KMS-11 (cell line): ENCODE data around the gene SNX10.

Experiments used
- H2AFZ ChIP-seq: fragments of 200-600 bp; sonication (generic); 2 replicates; pipeline ENCODE4 v1.6.1; 2016; ENCODE audit warnings: antibody characterized with exemption, mixed run types, low read depth
- H3K27ac ChIP-seq: fragments of 200-600 bp; sonication (generic); 2 replicates; pipeline ENCODE4 v1.6.1; 2016; ENCODE audit warnings: mild to moderate bottlenecking, mixed run types
- H3K27me3 ChIP-seq: fragments of 200-600 bp; sonication (generic); 2 replicates; pipeline ENCODE4 v1.6.1; 2017; ENCODE audit warnings: mild to moderate bottlenecking, low read depth, mixed run types, moderate library complexity; ENCODE audit not compliant: insufficient read depth
- H3K36me3 ChIP-seq: fragments of 200-600 bp; sonication (generic); 2 replicates; pipeline ENCODE4 v1.6.1; 2017; ENCODE audit warnings: mild to moderate bottlenecking, mixed run types; ENCODE audit not compliant: insufficient read depth
- H3K4me1 ChIP-seq: fragments of 200-600 bp; sonication (generic); 2 replicates; pipeline ENCODE4 v1.6.1; 2016; ENCODE audit warnings: mild to moderate bottlenecking, low read depth, mixed run types; ENCODE audit not compliant: poor library complexity, severe bottlenecking
- H3K4me2 ChIP-seq: fragments of 200-600 bp; sonication (generic); 2 replicates; pipeline ENCODE4 v1.7.0; 2016; ENCODE audit warnings: mild to moderate bottlenecking, mixed run types
- H3K4me3 ChIP-seq: fragments of 200-600 bp; sonication (generic); IDR thresholded peaks from 2 replicates; pipeline ENCODE4 v1.6.1; 2017; ENCODE audit warnings: low read depth, low read length, mixed read lengths; ENCODE audit not compliant: insufficient read depth
- H3K79me2 ChIP-seq: fragments of 200-600 bp; sonication (generic); 2 replicates; pipeline ENCODE4 v1.6.1; 2016; ENCODE audit warnings: low read depth, mixed run types; ENCODE audit not compliant: insufficient read depth
- H3K9ac ChIP-seq: fragments of 200-600 bp; sonication (generic); 2 replicates; pipeline ENCODE4 v1.6.1; 2016; ENCODE audit warnings: mild to moderate bottlenecking, mixed run types
- H4K20me1 ChIP-seq: fragments of 200-600 bp; sonication (generic); 2 replicates; pipeline ENCODE4 v1.6.1; 2016; ENCODE audit warnings: mild to moderate bottlenecking, mixed run types; ENCODE audit not compliant: insufficient read depth
- CTCF ChIP-seq: fragments of 200-600 bp; sonication (generic); conservative IDR thresholded peaks from 2 replicates; pipeline ENCODE4 v1.6.1; 2017; ENCODE audit warnings: low read depth, mild to moderate bottlenecking, antibody characterized with exemption, low read length, moderate library complexity, mixed read lengths

SNX10 gene

GRCh38 chr7:26317211-26317610, 25.5 kb downstream of the SNX10 start:
- Histone ChIP-seq H3K4me1 (peaks cover 16% of the 10 kb centered on the region), H3K79me2 (no peaks in the 10 kb centered on the region), H4K20me1 (no peaks in the 10 kb centered on the region), H3K36me3 (no peaks in the 10 kb centered on the region), H3K4me2 (no peak overlapping the region), H3K27ac (no peak overlapping the region), H3K4me3 (no peak overlapping the region), H3K9ac (no peak overlapping the region), H2AFZ (no peak overlapping the region), H3K27me3 (no peaks in the 10 kb centered on the region)
- TF ChIP-seq CTCF: no peak

GRCh38 chr7:26318921-26319320, 27.3 kb downstream of the SNX10 start:
- H3K36me3 ChIP-seq: no peaks in the 10 kb centered on the region
- no peak overlapping the region for H3K4me2 ChIP-seq
- H4K20me1 ChIP-seq: no peaks in the 10 kb centered on the region
- H3K4me3 ChIP-seq: no peak overlapping the region
- peaks cover 11% of the 10 kb centered on the region for H3K4me1 ChIP-seq
- no peak for TF ChIP-seq CTCF
- H3K27me3 ChIP-seq: no peaks in the 10 kb centered on the region
- no peaks in the 10 kb centered on the region for H3K79me2 ChIP-seq
- no peak overlapping the region for H3K27ac ChIP-seq
- H2AFZ ChIP-seq: no peak overlapping the region
- H3K9ac ChIP-seq: no peak overlapping the region

DNA sequence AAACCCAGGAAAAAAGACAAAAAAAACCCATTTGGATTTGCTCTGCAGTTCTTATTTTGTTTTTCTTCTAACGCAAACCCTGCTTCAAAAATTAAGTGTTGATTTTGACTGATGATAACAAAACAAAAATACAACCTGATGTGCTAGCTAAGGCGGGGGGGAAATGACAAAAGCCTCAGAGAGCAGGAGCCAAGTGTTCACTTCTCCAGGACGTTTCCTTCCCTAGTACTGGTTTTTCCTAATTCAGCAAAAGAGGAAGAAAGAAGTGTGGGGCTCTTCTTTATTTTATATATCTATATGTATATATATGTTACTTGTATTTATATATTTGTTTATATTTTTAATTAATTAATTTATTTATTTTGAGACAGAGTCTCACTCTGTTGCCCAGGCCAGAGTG, 28.0 kb downstream of the SNX10 start:
- Histone ChIP-seq H3K4me1 (peaks cover 3% of the 10 kb centered on the region), H3K4me2 (no peak overlapping the region), H3K79me2 (no peaks in the 10 kb centered on the region), H3K36me3 (no peaks in the 10 kb centered on the region), H3K27me3 (no peaks in the 10 kb centered on the region), H3K9ac (no peak overlapping the region), H2AFZ (no peak overlapping the region), H3K4me3 (no peak overlapping the region), H4K20me1 (no peaks in the 10 kb centered on the region), H3K27ac (no peak overlapping the region)
- no peak for TF ChIP-seq CTCF

- no peaks in the 10 kb centered on the region for H4K20me1 ChIP-seq
- H3K9ac ChIP-seq: no peak overlapping the region
- no peak overlapping the region for H3K27ac ChIP-seq
- H3K27me3 ChIP-seq: no peaks in the 10 kb centered on the region
- H3K4me1 ChIP-seq: no peaks in the 10 kb centered on the region
- no peaks in the 10 kb centered on the region for H3K36me3 ChIP-seq
- H3K79me2 ChIP-seq: no peaks in the 10 kb centered on the region
- H2AFZ ChIP-seq: no peak overlapping the region
- no peak for TF ChIP-seq CTCF
- no peak overlapping the region for H3K4me3 ChIP-seq
- no peak overlapping the region for H3K4me2 ChIP-seq
Measured at GRCh38 chr7:26320878-26321277, 29.2 kb downstream of the SNX10 start.

DNA sequence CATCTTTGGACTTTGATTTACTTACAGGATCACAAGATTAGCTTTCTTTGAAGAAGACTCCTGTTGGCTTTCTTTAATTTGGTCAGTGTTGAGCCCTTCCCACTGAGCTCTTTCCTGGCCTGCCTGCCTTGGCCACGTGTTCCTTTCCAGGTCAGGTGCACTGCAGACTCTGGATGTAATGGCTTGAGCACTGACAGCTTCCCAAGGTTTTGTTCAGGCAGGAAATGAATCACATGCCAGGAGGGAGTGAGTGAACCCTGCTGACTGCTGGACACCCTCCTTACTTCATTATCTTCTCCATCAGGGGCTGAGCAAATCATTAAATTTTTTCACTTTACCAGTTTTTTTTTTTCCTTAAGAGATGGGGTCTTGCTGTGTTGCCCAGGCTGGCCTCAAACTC, 29.8 kb downstream of the SNX10 start:
- H3K9ac ChIP-seq: no peak overlapping the region
- H2AFZ ChIP-seq: no peak overlapping the region
- H3K36me3 ChIP-seq: no peaks in the 10 kb centered on the region
- H3K79me2 ChIP-seq: no peaks in the 10 kb centered on the region
- no peak overlapping the region for H3K27ac ChIP-seq
- H3K27me3 ChIP-seq: no peaks in the 10 kb centered on the region
- H3K4me2 ChIP-seq: no peak overlapping the region
- no peaks in the 10 kb centered on the region for H4K20me1 ChIP-seq
- no peak overlapping the region for H3K4me3 ChIP-seq
- no peaks in the 10 kb centered on the region for H3K4me1 ChIP-seq
- no peak for TF ChIP-seq CTCF
